GM12892 (cell line): ENCODE results near the gene TAF1C.

ENCODE experiments used
- DNase-seq: peaks from one replicate; pipeline ENCODE4 v3.0.0; 2011; ENCODE audit not compliant: insufficient read length
- FAIRE-seq: peaks from 2 replicates; lab custom pipeline; 2011; peaks lifted over from hg19 to GRCh38; lab: Jason Lieb, UNC
- POLR2A ChIP-seq: IDR thresholded peaks from 2 replicates; pipeline ENCODE4 v1.6.1; 2011; ENCODE audit warnings: low read depth, low read length, control low read depth
- POLR2AphosphoS5 ChIP-seq: IDR thresholded peaks from 2 replicates; pipeline ENCODE4 v1.6.1; 2011; ENCODE audit warnings: low read depth, low read length, control low read depth
- TAF1 ChIP-seq: IDR thresholded peaks from 2 replicates; pipeline ENCODE4 v1.6.1; 2011; ENCODE audit warnings: low read depth, mild to moderate bottlenecking, control low read depth, low read length, borderline replicate concordance

The TAF1C gene

GRCh38 chr16:84159007-84159406 lies 27.9 kb downstream of the TAF1C start:
- TF ChIP-seq TAF1: no peak
- no peak for TF ChIP-seq POLR2AphosphoS5
- TF ChIP-seq POLR2A: no peak
- DNase-seq: no peak
- no peak for FAIRE-seq

- TF ChIP-seq TAF1 (no peak), POLR2AphosphoS5 (no peak), POLR2A (no peak)
- DNase-seq (no peak), FAIRE-seq (no peak)
These were observed 30.5 kb downstream of the TAF1C start for GRCh38 chr16:84156342-84156784.

GRCh38 chr16:84155771-84156170 lies 31.1 kb downstream of the TAF1C start:
- TF ChIP-seq TAF1 (no peak), POLR2AphosphoS5 (no peak), POLR2A (no peak)
- FAIRE-seq: no peak
- DNase-seq: no peak

- DNase-seq (no peak), FAIRE-seq (no peak)
These were observed 31.6 kb downstream of the TAF1C start for GRCh38 chr16:84155226-84155625.

GRCh38 chr16:84153660-84154214 lies 33.1 kb downstream of the TAF1C start:
- FAIRE-seq (no peak), DNase-seq (no peak)
- no peak for TF ChIP-seq POLR2A
- no peak for TF ChIP-seq POLR2AphosphoS5
- no peak for TF ChIP-seq TAF1

More at GRCh38 chr16:84155226-84155625, 31.6 kb downstream of the TAF1C start:
- TF ChIP-seq TAF1: no peak
- no peak for TF ChIP-seq POLR2AphosphoS5
- no peak for TF ChIP-seq POLR2A

GRCh38 chr16:84150926-84151325 lies 35.9 kb downstream of the TAF1C start:
- no peak for TF ChIP-seq POLR2AphosphoS5
- TF ChIP-seq TAF1: no peak
- no peak for TF ChIP-seq POLR2A
- FAIRE-seq (no peak), DNase-seq (no peak)

GRCh38 chr16:84144859-84145639 lies 41.8 kb downstream of the TAF1C start, which contains the start of the genes DNAAF1 and HSDL1:
Gene DNAAF1 (plus strand): TSS chr16:84145308. CDS start chr16:84145441, 133 bp downstream.
Gene HSDL1 (minus strand): TSS chr16:84145177. CDS start chr16:84131321, 13,856 bp downstream.
- DNase-seq (peak; percentile 93), FAIRE-seq (peak; percentile 95)
- TF ChIP-seq TAF1 (no peak), POLR2A (peak; percentile 59; the same call in 1 of the 2 replicates)

GRCh38 chr16:84144209-84144858 lies 42.5 kb downstream of the TAF1C start:
- no peak for TF ChIP-seq POLR2A
- no peak for TF ChIP-seq POLR2AphosphoS5
- no peak for TF ChIP-seq TAF1
- peak; percentile 33 for DNase-seq
- FAIRE-seq: no peak

GRCh38 chr16:84143784-84144199 lies 43.1 kb downstream of the TAF1C start:
- no peak for FAIRE-seq
- DNase-seq: no peak
- TF ChIP-seq TAF1: no peak
- TF ChIP-seq POLR2AphosphoS5: no peak
- no peak for TF ChIP-seq POLR2A

GRCh38 chr16:84143081-84143480 lies 43.8 kb downstream of the TAF1C start:
- TF ChIP-seq TAF1 (no peak), POLR2A (no peak), POLR2AphosphoS5 (no peak)
- DNase-seq: no peak
- no peak for FAIRE-seq

- DNase-seq (no peak), FAIRE-seq (no peak)
- no peak for TF ChIP-seq TAF1
- no peak for TF ChIP-seq POLR2AphosphoS5
- TF ChIP-seq POLR2A: no peak
These were observed 45.6 kb downstream of the TAF1C start for GRCh38 chr16:84141143-84141670.
